ENCODE data around the gene SHROOM2. TPM values are rescaled to one million over a fixed set of nuclear protein-coding genes. Genes with fewer than 3 reads are reported as not detected.

SHROOM2 gene
- total and polyA plus RNA-seq, 2 of the 4 experiments (the other 2 are of a cell fraction): 8.1 to 14.2 TPM

- no peak overlapping the region for H2AK9ac ChIP-seq (replicated peaks; ENCODE audit: low read depth, low read length, poor library complexity)
- H3K9me3 ChIP-seq (ENCODE audit: control insufficient read depth, insufficient read depth, low read length): peaks cover 7% of the 10 kb centered on the region
- no peak overlapping the region for H3K56ac ChIP-seq (ENCODE audit: extremely low read depth, insufficient read depth, low read length)
- no peak overlapping the region for H3K27ac ChIP-seq (ENCODE audit: insufficient read depth, low read length)
- no peaks in the 10 kb centered on the region for H3K9me1 ChIP-seq (ENCODE audit: insufficient read depth, low read length)
- H4K8ac ChIP-seq (ENCODE audit: low read depth in 2 of 2, low read length in 2 of 2): no peak overlapping the region
- 90% methylated on average over 2 of the region's 5 CpGs; no CpG with 5 or more reads in 1 of the 2 experiments for WGBS, 2 experiments (ENCODE audit: extremely low coverage in 2 of 2, insufficient read length in 1 of 2)
- H3K79me1 ChIP-seq (ENCODE audit: low read depth in 1 of 2, low read length in 2 of 2): no peaks in the 10 kb centered on the region
- in situ Hi-C loops (cut with MboI; ENCODE audit: low sequenced_read_pairs) (no loop called here), intact Hi-C loops (cut with micrococcal nuclease) (no loop called here), dilution Hi-C loops (cut with HindIII; ENCODE audit: low sequenced_read_pairs, unreplicated experiment) (no loop called here)
- no peak overlapping the region for H4K5ac ChIP-seq (ENCODE audit: low read depth, low read length)
- no peak overlapping the region for H2BK20ac ChIP-seq (ENCODE audit: low read depth, low read length)
- H3K4me2 ChIP-seq (ENCODE audit: low read depth, low read length): no peak overlapping the region
- no peaks in the 10 kb centered on the region for H3K4me1 ChIP-seq (ENCODE audit: control insufficient read depth, insufficient read depth, low read length)
- no peak overlapping the region for H2AFZ ChIP-seq (replicated peaks; ENCODE audit: low read length, poor library complexity)
- ChIA-PET POLR2A (ENCODE audit: unreplicated experiment) (no interaction called here), CTCF (no interaction called here)
- no peak overlapping the region for H2BK5ac ChIP-seq (ENCODE audit: low read depth, low read length, poor library complexity, severe bottlenecking)
- H3K4ac ChIP-seq (ENCODE audit: low read depth, low read length): no peak overlapping the region
- no peaks in the 10 kb centered on the region for H3K27me3 ChIP-seq (ENCODE audit: control insufficient read depth, insufficient read depth, low read length)
- ATAC-seq (ENCODE audit: low read depth) (no peak; the same call in 1 of the 2 replicates), DNase-seq (no peak)
- BruUV-seq (replicated peaks): no TSS peak
- H2BK120ac ChIP-seq (ENCODE audit: low read depth, low read length): no peak overlapping the region
- H2BK15ac ChIP-seq (ENCODE audit: low read depth, low read length): no peak overlapping the region
- H2AK5ac ChIP-seq (ENCODE audit: low read depth, low read length): no peak overlapping the region
- H3K18ac ChIP-seq (ENCODE audit: low read depth, low read length): no peak overlapping the region
- TF ChIP-seq RAD21 (IDR thresholded peaks at IDR 0.05; ENCODE audit: low read length): no peak
- no peak for TF ChIP-seq MXI1 (IDR thresholded peaks at IDR 0.05; ENCODE audit: borderline replicate concordance, low read depth, low read length)
- TF ChIP-seq SMC3 (IDR thresholded peaks at IDR 0.05; ENCODE audit: low read depth, low read length): no peak
- TF ChIP-seq RCOR1 (IDR thresholded peaks at IDR 0.05; ENCODE audit: insufficient replicate concordance, low read length): no peak
- H3K23ac ChIP-seq (ENCODE audit: low read depth, low read length): no peak overlapping the region
- no peaks in the 10 kb centered on the region for H3K36me3 ChIP-seq (ENCODE audit: control insufficient read depth, insufficient read depth, low read length)
- H4K91ac ChIP-seq (ENCODE audit: insufficient read depth, low read depth, low read length): no peak overlapping the region
- no peaks in the 10 kb centered on the region for H4K20me1 ChIP-seq (ENCODE audit: insufficient read depth, low read length)
- H3K14ac ChIP-seq (replicated peaks; ENCODE audit: low read depth, low read length): no peak overlapping the region
- H3K9ac ChIP-seq (ENCODE audit: low read depth, low read length): no peak overlapping the region
- no peak overlapping the region for H3K4me3 ChIP-seq (ENCODE audit: insufficient read depth, low read depth, low read length)
Measured at GRCh38 chrX:9804444-9804843, 18.2 kb downstream of the SHROOM2 start.
